ENCODE results near the gene NCK1. TPM values are rescaled to one million over a fixed set of nuclear protein-coding genes. Genes with fewer than 3 reads are reported as not detected.

Gene NCK1
- total and polyA plus RNA-seq, 2 experiments from 2014 or later = 28.4 to 28.7 TPM

DNA sequence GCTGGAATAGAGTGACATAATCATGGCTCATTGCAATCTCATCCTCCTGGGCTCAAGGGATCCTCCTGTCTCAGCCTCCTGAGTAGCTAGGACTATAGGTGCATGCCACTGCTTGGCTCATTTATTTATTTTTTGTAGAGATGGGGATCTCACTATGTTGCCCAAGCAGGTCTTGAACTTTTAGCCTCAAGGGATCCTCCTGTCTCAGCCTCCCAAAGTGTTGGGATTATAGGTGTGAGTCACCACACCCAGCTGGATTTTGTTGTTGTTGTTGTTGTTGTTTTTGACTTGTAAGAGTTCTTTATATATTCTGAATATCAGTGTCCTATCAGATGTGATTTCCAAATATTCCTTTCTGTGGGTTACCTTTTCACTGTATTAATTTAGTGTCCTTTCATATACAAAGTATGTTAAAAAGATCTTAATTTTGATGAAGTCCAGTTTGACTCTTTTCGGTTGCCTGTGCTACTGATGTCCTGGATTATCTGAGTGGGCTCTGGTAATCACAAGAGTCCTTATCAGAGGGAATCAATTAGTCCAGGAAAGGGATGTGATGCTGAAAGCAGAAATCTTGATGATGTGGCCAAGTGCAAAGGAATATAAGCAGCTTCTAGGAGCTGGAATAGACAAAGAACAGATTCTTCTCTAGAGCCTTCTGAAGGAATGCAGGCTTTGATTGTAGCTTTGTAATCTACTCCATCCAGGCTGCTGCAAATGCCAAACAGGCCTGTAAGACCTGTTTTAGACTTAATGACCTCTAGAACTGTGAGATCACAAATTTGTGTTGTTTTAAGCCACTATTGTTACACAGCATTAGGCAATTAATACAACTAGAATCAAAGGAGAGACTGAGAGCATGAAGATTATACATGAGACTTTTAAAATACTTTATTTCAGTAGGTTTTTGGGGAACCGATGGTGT lies 30.2 kb downstream of the NCK1 start:
- peaks cover 92% of the 10 kb centered on the region for H3K79me2 ChIP-seq (replicated peaks; ENCODE audit: insufficient read depth)
- H3K27me3 Mint-ChIP-seq (ENCODE audit: insufficient read depth, low read depth, poor library complexity) = peaks cover 2% of the 10 kb centered on the region
- H3K27ac Mint-ChIP-seq = no peak overlapping the region
- ATAC-seq (no peak), DNase-seq (ENCODE audit: low spot score) (no peak)
- H3K4me2 ChIP-seq = no peak overlapping the region
- TF ChIP-seq, protein P1, sequence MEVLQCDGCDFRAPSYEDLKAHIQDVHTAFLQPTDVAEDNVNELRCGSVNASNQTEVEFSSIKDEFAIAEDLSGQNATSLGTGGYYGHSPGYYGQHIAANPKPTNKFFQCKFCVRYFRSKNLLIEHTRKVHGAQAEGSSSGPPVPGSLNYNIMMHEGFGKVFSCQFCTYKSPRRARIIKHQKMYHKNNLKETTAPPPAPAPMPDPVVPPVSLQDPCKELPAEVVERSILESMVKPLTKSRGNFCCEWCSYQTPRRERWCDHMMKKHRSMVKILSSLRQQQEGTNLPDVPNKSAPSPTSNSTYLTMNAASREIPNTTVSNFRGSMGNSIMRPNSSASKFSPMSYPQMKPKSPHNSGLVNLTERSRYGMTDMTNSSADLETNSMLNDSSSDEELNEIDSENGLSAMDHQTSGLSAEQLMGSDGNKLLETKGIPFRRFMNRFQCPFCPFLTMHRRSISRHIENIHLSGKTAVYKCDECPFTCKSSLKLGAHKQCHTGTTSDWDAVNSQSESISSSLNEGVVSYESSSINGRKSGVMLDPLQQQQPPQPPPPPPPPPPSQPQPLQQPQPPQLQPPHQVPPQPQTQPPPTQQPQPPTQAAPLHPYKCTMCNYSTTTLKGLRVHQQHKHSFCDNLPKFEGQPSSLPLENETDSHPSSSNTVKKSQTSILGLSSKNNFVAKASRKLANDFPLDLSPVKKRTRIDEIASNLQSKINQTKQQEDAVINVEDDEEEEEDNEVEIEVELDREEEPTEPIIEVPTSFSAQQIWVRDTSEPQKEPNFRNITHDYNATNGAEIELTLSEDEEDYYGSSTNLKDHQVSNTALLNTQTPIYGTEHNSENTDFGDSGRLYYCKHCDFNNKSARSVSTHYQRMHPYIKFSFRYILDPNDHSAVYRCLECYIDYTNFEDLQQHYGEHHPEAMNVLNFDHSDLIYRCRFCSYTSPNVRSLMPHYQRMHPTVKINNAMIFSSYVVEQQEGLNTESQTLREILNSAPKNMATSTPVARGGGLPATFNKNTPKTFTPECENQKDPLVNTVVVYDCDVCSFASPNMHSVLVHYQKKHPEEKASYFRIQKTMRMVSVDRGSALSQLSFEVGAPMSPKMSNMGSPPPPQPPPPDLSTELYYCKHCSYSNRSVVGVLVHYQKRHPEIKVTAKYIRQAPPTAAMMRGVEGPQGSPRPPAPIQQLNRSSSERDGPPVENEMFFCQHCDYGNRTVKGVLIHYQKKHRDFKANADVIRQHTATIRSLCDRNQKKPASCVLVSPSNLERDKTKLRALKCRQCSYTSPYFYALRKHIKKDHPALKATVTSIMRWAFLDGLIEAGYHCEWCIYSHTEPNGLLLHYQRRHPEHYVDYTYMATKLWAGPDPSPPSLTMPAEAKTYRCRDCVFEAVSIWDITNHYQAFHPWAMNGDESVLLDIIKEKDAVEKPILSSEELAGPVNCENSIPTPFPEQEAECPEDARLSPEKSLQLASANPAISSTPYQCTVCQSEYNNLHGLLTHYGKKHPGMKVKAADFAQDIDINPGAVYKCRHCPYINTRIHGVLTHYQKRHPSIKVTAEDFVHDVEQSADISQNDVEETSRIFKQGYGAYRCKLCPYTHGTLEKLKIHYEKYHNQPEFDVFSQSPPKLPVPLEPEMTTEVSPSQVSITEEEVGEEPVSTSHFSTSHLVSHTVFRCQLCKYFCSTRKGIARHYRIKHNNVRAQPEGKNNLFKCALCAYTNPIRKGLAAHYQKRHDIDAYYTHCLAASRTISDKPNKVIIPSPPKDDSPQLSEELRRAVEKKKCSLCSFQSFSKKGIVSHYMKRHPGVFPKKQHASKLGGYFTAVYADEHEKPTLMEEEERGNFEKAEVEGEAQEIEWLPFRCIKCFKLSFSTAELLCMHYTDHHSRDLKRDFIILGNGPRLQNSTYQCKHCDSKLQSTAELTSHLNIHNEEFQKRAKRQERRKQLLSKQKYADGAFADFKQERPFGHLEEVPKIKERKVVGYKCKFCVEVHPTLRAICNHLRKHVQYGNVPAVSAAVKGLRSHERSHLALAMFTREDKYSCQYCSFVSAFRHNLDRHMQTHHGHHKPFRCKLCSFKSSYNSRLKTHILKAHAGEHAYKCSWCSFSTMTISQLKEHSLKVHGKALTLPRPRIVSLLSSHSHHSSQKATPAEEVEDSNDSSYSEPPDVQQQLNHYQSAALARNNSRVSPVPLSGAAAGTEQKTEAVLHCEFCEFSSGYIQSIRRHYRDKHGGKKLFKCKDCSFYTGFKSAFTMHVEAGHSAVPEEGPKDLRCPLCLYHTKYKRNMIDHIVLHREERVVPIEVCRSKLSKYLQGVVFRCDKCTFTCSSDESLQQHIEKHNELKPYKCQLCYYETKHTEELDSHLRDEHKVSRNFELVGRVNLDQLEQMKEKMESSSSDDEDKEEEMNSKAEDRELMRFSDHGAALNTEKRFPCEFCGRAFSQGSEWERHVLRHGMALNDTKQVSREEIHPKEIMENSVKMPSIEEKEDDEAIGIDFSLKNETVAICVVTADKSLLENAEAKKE (CRISPR knock-in tag; IDR thresholded peaks at IDR 0.05) = no peak
- TF ChIP-seq, protein P2, sequence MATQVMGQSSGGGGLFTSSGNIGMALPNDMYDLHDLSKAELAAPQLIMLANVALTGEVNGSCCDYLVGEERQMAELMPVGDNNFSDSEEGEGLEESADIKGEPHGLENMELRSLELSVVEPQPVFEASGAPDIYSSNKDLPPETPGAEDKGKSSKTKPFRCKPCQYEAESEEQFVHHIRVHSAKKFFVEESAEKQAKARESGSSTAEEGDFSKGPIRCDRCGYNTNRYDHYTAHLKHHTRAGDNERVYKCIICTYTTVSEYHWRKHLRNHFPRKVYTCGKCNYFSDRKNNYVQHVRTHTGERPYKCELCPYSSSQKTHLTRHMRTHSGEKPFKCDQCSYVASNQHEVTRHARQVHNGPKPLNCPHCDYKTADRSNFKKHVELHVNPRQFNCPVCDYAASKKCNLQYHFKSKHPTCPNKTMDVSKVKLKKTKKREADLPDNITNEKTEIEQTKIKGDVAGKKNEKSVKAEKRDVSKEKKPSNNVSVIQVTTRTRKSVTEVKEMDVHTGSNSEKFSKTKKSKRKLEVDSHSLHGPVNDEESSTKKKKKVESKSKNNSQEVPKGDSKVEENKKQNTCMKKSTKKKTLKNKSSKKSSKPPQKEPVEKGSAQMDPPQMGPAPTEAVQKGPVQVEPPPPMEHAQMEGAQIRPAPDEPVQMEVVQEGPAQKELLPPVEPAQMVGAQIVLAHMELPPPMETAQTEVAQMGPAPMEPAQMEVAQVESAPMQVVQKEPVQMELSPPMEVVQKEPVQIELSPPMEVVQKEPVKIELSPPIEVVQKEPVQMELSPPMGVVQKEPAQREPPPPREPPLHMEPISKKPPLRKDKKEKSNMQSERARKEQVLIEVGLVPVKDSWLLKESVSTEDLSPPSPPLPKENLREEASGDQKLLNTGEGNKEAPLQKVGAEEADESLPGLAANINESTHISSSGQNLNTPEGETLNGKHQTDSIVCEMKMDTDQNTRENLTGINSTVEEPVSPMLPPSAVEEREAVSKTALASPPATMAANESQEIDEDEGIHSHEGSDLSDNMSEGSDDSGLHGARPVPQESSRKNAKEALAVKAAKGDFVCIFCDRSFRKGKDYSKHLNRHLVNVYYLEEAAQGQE (IDR thresholded peaks at IDR 0.05; ENCODE audit: unreplicated experiment) = no peak
- TF ChIP-seq POLR2AphosphoS5 (IDR thresholded peaks at IDR 0.05; ENCODE audit: low read depth) (no peak), EZH2phosphoT487 (IDR thresholded peaks at IDR 0.05; ENCODE audit: unreplicated experiment) (no peak), ZNF331 (CRISPR knock-in tag; IDR thresholded peaks at IDR 0.05; ENCODE audit: low read depth) (no peak), CREB1 (CRISPR knock-in tag; IDR thresholded peaks at IDR 0.05; ENCODE audit: low read depth) (no peak), EZH2 (IDR thresholded peaks at IDR 0.05; ENCODE audit: low read depth, unreplicated experiment) (no peak), ZNF114 (CRISPR knock-in tag; IDR thresholded peaks at IDR 0.05) (no peak), JUNB (IDR thresholded peaks at IDR 0.05; ENCODE audit: unreplicated experiment) (no peak), NANOG (IDR thresholded peaks at IDR 0.05; ENCODE audit: borderline replicate concordance) (no peak), STAT1 (IDR thresholded peaks at IDR 0.05; ENCODE audit: unreplicated experiment) (no peak)
- TF ChIP-seq, protein P3, sequence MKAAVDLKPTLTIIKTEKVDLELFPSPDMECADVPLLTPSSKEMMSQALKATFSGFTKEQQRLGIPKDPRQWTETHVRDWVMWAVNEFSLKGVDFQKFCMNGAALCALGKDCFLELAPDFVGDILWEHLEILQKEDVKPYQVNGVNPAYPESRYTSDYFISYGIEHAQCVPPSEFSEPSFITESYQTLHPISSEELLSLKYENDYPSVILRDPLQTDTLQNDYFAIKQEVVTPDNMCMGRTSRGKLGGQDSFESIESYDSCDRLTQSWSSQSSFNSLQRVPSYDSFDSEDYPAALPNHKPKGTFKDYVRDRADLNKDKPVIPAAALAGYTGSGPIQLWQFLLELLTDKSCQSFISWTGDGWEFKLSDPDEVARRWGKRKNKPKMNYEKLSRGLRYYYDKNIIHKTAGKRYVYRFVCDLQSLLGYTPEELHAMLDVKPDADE (IDR thresholded peaks at IDR 0.05) = no peak
- TF ChIP-seq, protein P4, sequence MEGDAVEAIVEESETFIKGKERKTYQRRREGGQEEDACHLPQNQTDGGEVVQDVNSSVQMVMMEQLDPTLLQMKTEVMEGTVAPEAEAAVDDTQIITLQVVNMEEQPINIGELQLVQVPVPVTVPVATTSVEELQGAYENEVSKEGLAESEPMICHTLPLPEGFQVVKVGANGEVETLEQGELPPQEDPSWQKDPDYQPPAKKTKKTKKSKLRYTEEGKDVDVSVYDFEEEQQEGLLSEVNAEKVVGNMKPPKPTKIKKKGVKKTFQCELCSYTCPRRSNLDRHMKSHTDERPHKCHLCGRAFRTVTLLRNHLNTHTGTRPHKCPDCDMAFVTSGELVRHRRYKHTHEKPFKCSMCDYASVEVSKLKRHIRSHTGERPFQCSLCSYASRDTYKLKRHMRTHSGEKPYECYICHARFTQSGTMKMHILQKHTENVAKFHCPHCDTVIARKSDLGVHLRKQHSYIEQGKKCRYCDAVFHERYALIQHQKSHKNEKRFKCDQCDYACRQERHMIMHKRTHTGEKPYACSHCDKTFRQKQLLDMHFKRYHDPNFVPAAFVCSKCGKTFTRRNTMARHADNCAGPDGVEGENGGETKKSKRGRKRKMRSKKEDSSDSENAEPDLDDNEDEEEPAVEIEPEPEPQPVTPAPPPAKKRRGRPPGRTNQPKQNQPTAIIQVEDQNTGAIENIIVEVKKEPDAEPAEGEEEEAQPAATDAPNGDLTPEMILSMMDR (conservative IDR thresholded peaks at IDR 0.05; ENCODE audit: low read depth in 2 of 2) = no peak
- H3K9me2 ChIP-seq (ENCODE audit: insufficient read depth) = no peaks in the 10 kb centered on the region; the same call in 1 of the 2 replicates
- no peak overlapping the region for H2AFZ ChIP-seq
- H3K27me3 ChIP-seq (ENCODE audit: insufficient read depth) = no peaks in the 10 kb centered on the region
- H3K4me3 ChIP-seq = no peak overlapping the region
- peaks cover 25% of the 10 kb centered on the region for H4K20me1 ChIP-seq (replicated peaks; ENCODE audit: insufficient read depth)
- H3K36me3 Mint-ChIP-seq (ENCODE audit: low read depth) = peaks cover 26% of the 10 kb centered on the region
- no peak overlapping the region for H3K27ac ChIP-seq (ENCODE audit: low read depth)
- peaks cover 19% of the 10 kb centered on the region; the same call in 1 of the 2 replicates for H3K4me1 ChIP-seq (ENCODE audit: insufficient read depth)
- H3F3A ChIP-seq (replicated peaks; ENCODE audit: low read depth) = no peaks in the 10 kb centered on the region
- no peaks in the 10 kb centered on the region for H3K36me3 ChIP-seq (ENCODE audit: insufficient read depth)
- H3K9me3 Mint-ChIP-seq = peaks cover 11% of the 10 kb centered on the region
- H3K4me1 Mint-ChIP-seq = peaks cover 23% of the 10 kb centered on the region
- H3K4me3 Mint-ChIP-seq = no peak overlapping the region
